Bronchus fibroblast of lung (primary cell): ENCODE data around the gene OR2F1. TPM values are rescaled to one million over a fixed set of nuclear protein-coding genes. Genes with fewer than 3 reads are reported as not detected.

Source experiments
- total RNA-seq: library from RNA; depleted of rRNA; stranded (reverse); fragments of >200 nt; gene quantifications from 2 replicates; pipeline ENCODE4 v1.2.3, GENCODE V29; 2015

The OR2F1 gene, protein sequence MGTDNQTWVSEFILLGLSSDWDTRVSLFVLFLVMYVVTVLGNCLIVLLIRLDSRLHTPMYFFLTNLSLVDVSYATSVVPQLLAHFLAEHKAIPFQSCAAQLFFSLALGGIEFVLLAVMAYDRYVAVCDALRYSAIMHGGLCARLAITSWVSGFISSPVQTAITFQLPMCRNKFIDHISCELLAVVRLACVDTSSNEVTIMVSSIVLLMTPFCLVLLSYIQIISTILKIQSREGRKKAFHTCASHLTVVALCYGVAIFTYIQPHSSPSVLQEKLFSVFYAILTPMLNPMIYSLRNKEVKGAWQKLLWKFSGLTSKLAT
- not detected in 2 replicates for total RNA-seq

DNA sequence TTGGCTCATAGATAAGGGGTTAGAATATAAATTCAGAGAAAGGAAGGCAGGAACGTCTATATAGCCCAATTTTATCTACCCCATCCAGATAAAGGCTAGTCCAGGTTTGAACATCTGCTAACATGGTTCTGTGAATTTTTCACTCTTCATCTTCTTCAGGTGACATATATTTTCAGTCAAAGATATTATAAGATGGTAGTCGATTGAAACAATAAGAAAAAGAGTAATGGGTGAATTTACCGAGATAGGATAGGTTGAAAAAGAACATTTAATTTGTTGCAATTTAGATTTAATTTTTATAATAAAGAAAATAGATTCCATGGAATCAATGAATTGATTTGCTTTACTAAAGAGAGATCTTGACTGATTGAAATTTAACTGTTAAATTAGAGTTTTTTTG is at the start of gene OR2F1:
OR2F1 (plus strand) TSS at position 301 of the 400 bp plus-strand sequence. CDS start 5,127 bp downstream, outside the sequence.

GRCh38 chr7:143934526-143935325 is 19.9 kb upstream of the OR2F1 start, which contains the start of gene OR2F2:
TSS of gene OR2F2 (plus strand) at chr7:143935233. CDS start at chr7:143935233, 0 bp downstream.

GRCh38 chr7:144000020-144000419 is 45.4 kb downstream of the OR2F1 start, which contains the start of gene OR6B1:
TSS of gene OR6B1 (plus strand) at chr7:144000320. CDS start at chr7:144003997, 3,677 bp downstream.

Other genes with a start within 250 kb of the OR2F1 start
- gene CTAGE6, start 197.1 kb upstream of the OR2F1 start, total RNA-seq: not detected in 2 replicates
- gene TCAF1, start 52.7 kb upstream of the OR2F1 start, total RNA-seq: 35.7 and 47.6 TPM in 2 replicates
- gene OR2F2, start 19.6 kb upstream of the OR2F1 start, total RNA-seq: not detected in 2 replicates
- not detected in 2 replicates for gene OR6B1, start 45.5 kb downstream of the OR2F1 start, total RNA-seq
- gene OR2A5, start 94.1 kb downstream of the OR2F1 start, total RNA-seq: not detected in 2 replicates
- gene OR2A25, start 115.0 kb downstream of the OR2F1 start, total RNA-seq: not detected in 2 replicates
- gene OR2A12, start 131.4 kb downstream of the OR2F1 start, total RNA-seq: not detected in 2 replicates
- gene OR2A2, start 154.7 kb downstream of the OR2F1 start, total RNA-seq: not detected in 2 replicates
- not detected in 2 replicates for gene OR2A14, start 168.3 kb downstream of the OR2F1 start, total RNA-seq
- gene CTAGE4, start 228.6 kb downstream of the OR2F1 start, total RNA-seq: 0.59 and 1.0 TPM in 2 replicates
- 0.84 and 0.89 TPM in 2 replicates for gene ARHGEF35, start 241.0 kb downstream of the OR2F1 start, total RNA-seq